Femur (tissue), 1 donor: ENCODE data around the gene HPSE2.
"Not testable (repeated sequence)": the region's sequence is repeated elsewhere in the genome, so short reads cannot be mapped to it uniquely, and the experiment has no call there.

Experiments used
- DNase-seq: peaks from one replicate; pipeline ENCODE4 v3.0.0-alpha.2; 2017

Gene HPSE2

DNA sequence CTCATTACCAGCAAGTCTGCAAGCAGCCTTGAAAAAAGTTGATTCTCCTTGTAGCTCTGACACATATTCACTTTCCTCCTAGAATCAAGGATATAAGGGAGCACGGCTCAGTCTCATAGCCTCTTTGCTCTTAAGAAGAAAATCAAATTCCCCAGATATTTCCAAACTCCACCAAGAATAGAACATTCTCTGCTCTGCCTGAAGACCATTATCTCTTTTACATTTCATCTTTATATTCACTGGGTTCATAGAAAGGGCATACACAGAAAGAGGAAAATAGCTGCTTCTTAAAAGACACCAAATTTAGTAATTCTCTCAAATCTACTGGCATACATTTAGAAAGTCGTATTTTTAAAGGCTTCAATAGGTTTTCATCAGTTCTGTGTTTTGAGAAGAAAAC, 92.0 kb downstream of the HPSE2 start:
- DNase-seq = no peak

DNA sequence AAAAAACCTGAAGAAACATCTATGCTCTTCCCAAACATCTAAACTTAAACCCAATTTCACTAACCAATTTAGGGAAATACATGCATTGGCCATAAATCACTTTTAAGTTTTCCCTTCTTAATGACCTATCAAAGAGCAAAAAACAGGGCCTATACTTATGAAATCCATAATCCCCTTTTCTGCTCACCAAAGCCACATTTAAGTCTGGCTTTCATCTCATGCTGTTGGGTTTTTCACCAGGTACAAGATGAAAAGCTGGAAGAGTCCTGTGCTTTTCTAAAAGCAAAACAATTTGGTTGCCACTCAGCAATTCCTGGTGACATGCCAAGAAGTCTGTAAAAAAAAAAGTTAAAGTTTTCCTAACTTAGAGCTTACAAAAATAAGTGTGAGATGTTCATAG, 92.6 kb downstream of the HPSE2 start:
- no peak for DNase-seq

- not testable (repeated sequence) for DNase-seq
Measured at GRCh38 chr10:99132897-99133296, 102.8 kb downstream of the HPSE2 start.

DNA sequence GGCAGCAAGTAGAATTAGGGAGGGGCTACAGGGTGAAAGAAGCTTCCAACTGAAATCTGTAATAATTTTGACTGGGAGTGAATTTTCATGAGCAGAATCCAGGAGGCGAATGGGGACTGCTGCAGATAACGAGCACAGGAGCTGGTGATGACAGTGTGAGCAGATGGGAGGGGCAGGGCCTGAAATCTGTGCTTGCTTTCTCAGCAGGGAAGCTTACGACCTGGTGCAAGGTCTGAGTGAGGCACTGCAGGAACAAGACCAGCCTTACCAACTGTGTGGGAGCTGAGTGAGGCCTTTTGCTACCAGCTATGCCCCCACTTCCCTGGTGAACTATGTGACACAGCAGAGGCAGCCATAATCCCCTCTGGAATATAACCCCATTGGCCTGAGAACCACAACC, 109.8 kb downstream of the HPSE2 start:
- DNase-seq = no peak

DNA sequence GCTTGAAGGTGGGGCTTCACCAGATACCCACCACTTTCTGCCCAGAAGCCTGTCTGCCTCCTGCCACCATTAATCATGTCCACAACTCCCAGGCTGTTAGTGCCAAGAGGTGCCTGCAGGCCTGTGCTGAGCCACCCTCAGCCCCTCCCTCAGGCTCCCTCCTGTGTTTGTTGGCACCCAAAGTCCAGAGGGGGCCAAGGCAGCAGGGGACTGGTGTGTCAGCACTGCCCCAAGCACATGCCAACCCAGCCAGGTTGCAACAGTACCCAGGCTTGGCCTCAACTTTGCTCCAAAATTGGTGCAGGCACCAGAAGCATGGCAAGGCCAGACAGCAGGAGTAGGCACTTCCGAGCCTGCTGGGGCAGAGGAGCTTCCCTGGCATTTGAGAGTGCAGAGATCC, 111.3 kb downstream of the HPSE2 start:
- no peak for DNase-seq

- DNase-seq = no peak
Measured at GRCh38 chr10:99123851-99124250, 111.8 kb downstream of the HPSE2 start.

DNA sequence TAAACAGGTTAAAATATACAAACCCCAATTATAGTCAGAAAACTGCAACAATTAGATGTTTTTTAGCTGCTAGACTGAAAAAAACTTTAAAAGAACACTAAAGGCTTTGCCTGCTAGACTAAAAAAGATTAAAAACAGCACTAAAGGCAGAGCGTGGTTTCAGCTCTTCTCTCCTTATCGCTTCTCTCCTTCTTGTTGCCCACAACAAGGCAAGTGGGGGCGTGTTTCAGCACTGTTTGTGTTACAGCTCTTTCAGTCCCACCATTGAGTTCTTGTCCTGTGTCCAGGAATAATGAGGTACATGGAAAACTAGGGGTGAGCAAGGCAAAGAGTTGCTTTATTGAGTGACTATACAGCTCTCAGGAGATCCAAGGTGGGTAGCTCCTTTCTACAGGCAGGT, 112.3 kb downstream of the HPSE2 start:
- no peak for DNase-seq

- no peak for DNase-seq
Measured at GRCh38 chr10:99119258-99119748, 116.3 kb downstream of the HPSE2 start.

GRCh38 chr10:99115703-99116102, 119.9 kb downstream of the HPSE2 start:
- DNase-seq = no peak

- DNase-seq = no peak
Measured at GRCh38 chr10:99085358-99085757, 150.3 kb downstream of the HPSE2 start.

DNA sequence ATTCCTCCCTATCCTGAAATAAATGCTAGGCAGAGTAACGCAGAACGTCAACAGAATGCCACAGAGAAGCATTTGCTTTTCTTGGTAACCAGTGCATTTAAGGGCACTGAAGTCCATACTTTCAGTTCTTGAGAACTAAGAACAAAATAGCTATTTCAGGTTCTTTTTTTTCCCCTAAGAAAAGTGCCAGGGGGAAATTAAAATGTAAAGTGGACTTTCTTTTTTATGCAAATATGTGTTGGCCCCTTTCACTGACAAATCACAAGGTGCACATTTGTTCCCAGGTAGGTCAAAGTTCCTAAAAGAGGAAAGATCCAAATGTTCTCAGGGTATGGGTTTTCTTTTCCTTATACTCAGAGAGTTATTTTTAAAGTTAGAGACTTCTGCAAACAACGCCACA, 151.5 kb downstream of the HPSE2 start:
- DNase-seq = no peak

GRCh38 chr10:99080275-99080945, 155.2 kb downstream of the HPSE2 start:
- no peak for DNase-seq

DNA sequence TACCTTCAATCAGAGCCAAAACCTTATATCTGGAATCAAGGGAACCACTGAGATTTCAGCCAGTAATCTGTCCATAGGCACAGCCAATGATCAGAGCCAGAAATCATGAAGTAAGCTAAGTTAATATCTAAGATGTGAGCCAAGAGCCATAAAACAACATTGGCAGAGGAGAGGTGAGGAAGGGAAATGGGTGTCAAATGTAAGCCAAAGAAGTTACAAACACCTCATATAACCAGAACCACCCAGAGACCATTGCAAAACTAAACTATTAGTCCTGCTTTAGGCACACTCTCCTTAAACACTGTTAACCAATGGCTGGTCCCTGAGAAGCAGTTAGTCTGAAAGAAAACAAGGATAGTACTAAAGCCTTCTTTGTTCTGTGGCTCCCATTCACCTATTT, 173.1 kb downstream of the HPSE2 start:
- DNase-seq = no peak

DNA sequence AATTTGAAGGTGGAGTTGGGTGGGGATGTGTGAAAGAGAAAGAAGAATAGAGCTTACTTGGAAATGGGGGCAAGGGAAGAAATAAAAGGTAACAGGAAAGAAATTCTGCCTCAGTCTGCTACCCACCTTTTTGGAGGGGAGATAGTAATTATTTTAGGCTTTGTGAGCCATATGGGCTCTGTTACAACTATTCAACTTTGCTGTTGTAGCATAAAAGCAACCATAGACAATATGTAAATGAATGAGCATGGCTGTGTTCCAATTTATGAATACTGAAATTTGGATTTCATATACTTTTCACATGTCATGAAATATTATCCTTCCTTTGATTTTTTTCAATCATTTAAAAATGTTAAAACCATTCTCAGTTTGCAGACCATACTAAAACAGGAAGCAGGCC, 176.9 kb downstream of the HPSE2 start:
- no peak for DNase-seq

- no peak for DNase-seq
Measured at GRCh38 chr10:99057936-99058690, 177.5 kb downstream of the HPSE2 start.

GRCh38 chr10:99045671-99046070, 190.0 kb downstream of the HPSE2 start:
- no peak for DNase-seq

DNA sequence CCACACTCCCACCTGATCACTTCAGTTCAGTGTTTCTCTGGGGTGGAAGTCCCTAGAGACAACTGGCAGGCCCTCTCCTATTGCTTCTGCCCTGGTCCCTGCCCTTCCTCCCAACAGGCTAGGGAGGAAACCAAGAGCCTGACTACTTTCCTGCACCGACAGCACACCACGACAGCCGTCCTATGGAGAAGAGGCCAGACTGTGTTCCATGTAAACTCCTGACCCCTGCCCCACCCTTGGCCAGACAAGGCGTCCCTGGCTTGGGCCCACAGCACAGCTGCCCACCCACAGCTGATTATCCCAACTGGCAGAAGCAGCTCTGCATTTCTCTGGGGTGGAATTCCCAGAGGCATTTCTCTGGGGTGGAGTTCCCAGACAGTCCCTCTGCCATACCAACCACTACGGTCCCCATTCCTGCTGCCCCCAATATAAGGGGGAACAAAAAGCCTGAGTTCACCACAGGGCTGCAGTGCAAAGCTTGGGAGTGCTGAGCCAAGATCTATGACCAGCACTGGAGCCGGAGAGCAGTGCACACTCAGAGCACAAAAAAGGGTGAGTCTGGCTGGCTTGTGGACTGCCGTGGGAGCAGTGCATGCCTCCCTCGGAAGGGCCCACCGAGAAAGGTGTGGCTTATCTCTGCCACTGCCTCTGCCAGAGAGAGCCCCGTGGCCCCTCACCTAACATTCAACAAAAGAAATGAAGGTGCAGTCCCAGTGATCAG, 193.4 kb downstream of the HPSE2 start:
- no peak for DNase-seq

- no peak for DNase-seq
Measured at GRCh38 chr10:99041468-99041867, 194.2 kb downstream of the HPSE2 start.

DNA sequence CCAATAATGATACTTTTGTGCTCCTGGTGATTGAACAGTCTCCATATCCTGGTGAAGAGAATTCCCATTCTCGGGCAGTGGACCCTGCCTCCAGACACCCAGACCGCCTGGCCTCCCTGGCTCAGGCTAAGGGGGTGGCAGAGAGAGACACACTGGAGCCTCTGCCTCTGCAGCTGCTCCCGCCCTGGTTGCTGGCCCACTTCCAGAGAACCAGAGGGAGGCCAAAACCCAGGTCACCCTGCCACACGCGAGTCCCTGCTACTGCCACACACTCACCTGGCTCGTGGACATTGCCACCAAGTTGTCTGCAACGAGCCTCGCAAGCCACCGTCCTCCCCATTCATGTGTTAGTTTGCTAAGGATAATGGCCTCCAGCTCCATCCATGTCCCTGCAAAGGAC, 221.8 kb downstream of the HPSE2 start:
- no peak for DNase-seq

DNA sequence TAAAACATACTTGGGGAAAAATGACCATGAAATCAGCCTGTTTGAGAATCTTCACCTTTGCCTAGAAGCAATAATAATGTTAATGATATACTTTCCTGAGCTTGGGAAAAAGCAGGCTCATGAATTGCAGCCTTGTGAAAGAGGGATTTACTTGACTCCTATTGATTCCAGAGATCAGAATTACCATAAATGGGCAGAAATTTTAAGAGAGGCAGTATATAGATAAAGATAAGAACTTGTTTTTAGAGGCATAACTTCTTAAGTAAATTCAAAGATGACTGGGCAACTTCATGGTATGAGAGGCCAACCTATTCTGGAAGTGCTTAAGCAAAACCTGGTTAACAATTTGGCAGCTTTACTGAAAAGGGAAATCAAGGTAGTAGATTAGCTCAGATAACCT, 225.4 kb downstream of the HPSE2 start:
- no peak for DNase-seq

GRCh38 chr10:99008054-99008453, 227.6 kb downstream of the HPSE2 start:
- DNase-seq = no peak

GRCh38 chr10:99007457-99007856, 228.2 kb downstream of the HPSE2 start:
- no peak for DNase-seq

- DNase-seq = no peak
Measured at GRCh38 chr10:99005254-99005653, 230.4 kb downstream of the HPSE2 start.

DNA sequence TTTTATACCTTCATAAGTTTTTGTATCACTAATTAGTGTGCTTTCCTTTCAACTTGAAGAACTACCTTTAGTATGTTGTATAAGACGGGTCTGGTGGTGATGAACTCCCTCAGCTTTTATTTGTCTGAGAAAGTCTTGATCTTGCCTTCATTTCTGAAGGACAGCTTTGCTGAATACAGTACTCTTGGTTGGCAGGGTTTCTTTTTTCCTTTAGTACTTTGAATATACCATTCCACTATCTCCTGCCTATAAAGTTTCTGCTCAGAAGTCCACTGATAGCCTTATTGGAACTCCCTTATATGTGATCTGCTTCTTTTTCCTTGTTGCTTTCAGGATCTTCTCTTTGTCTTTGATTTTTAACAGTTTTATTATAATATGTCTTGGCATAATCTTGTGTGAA, 230.9 kb downstream of the HPSE2 start:
- no peak for DNase-seq
